HepG2 (cell line): Measurements from ENCODE around the gene ZFP69. TPM values are rescaled to one million over a fixed set of nuclear protein-coding genes. Genes with fewer than 3 reads are reported as not detected.
A peak's percentile ranks its signal among the peaks of the same experiment; 100 is the strongest.

ENCODE experiments used
- ARID2 ChIP-seq: sonication (generic); formaldehyde crosslinking; IDR thresholded peaks from 2 replicates; pipeline ENCODE4 v1.8.1; 2022; ENCODE audit warnings: mild to moderate bottlenecking, missing genetic modification reagents, borderline replicate concordance
- CREM ChIP-seq, 2 experiments: sonication (generic) in 1 of 2; formaldehyde crosslinking in 1 of 2; IDR thresholded peaks; 2 replicates each; pipeline versions ENCODE4 v1.4.0 to v1.6.1; 2016 to 2020; ENCODE audit warnings: antibody characterized with exemption in 1 of 2, mild to moderate bottlenecking in 1 of 2, missing genetic modification reagents in 1 of 2
- FOXK1 ChIP-seq: sonication (generic); formaldehyde crosslinking; IDR thresholded peaks from 2 replicates; pipeline ENCODE4 v1.4.0; 2020; ENCODE audit warnings: low read depth, missing genetic modification reagents, borderline replicate concordance
- GLMP ChIP-seq: sonication (generic); formaldehyde crosslinking; IDR thresholded peaks from 2 replicates; pipeline ENCODE4 v1.9.0; 2021; ENCODE audit warnings: missing genetic modification reagents, mild to moderate bottlenecking, borderline replicate concordance
- HNF4A ChIP-seq: sonication (generic); formaldehyde crosslinking; IDR thresholded peaks from 2 replicates; pipeline ENCODE4 v1.4.0; 2020; ENCODE audit warnings: missing genetic modification reagents
- HNRNPLL ChIP-seq: fragments of 200-400 bp; formaldehyde crosslinking; IDR thresholded peaks from 2 replicates; pipeline ENCODE4 v1.6.1; 2017; ENCODE audit warnings: mild to moderate bottlenecking, low read depth, low read length; ENCODE audit not compliant: poor library complexity, severe bottlenecking
- MLX ChIP-seq: IDR thresholded peaks from 2 replicates; pipeline ENCODE4 v1.6.1; 2016
- NFE2 ChIP-seq: sonication (generic); formaldehyde crosslinking; IDR thresholded peaks from 2 replicates; pipeline ENCODE4 v1.4.0; 2020; ENCODE audit warnings: missing genetic modification reagents
- PCBP2 ChIP-seq: fragments of 200-400 bp; formaldehyde crosslinking; optimal IDR thresholded peaks from 2 replicates; pipeline ENCODE3; 2018; ENCODE audit warnings: low read length, low read depth; ENCODE audit not compliant: poor library complexity, severe bottlenecking
- PRMT3 ChIP-seq: sonication (generic); formaldehyde crosslinking; IDR thresholded peaks from 2 replicates; pipeline ENCODE4 v1.8.1; 2022; ENCODE audit warnings: low read depth, mild to moderate bottlenecking, moderate library complexity, missing genetic modification reagents, borderline replicate concordance
- RELA ChIP-seq: sonication (generic); formaldehyde crosslinking; IDR thresholded peaks from 2 replicates; pipeline ENCODE4 v1.4.0; 2020; ENCODE audit warnings: missing genetic modification reagents
- TRAFD1 ChIP-seq: sonication (generic); formaldehyde crosslinking; IDR thresholded peaks from 2 replicates; pipeline ENCODE4 v1.5.1; 2020; ENCODE audit warnings: missing genetic modification reagents, mild to moderate bottlenecking, borderline replicate concordance
- ZHX2 ChIP-seq, 2 experiments: sonication (generic) in 1 of 2; formaldehyde crosslinking in 1 of 2; IDR thresholded peaks; 2 replicates each; pipeline versions ENCODE4 v1.6.1 to v1.9.0; 2014 to 2022; ENCODE audit warnings: antibody characterized with exemption in 1 of 2, borderline replicate concordance in 1 of 2, inconsistent platforms in 1 of 2, low read depth in 1 of 2, missing genetic modification reagents in 1 of 2
- ZNF256 ChIP-seq: sonication (generic); formaldehyde crosslinking; conservative IDR thresholded peaks from 2 replicates; pipeline ENCODE4 v1.4.0; 2020; ENCODE audit warnings: missing genetic modification reagents
- ZNF512 ChIP-seq: sonication (generic); formaldehyde crosslinking; IDR thresholded peaks from 2 replicates; pipeline ENCODE4 v1.4.0; 2020; ENCODE audit warnings: mild to moderate bottlenecking, missing genetic modification reagents
- ZNF782 ChIP-seq: sonication (generic); formaldehyde crosslinking; IDR thresholded peaks from 2 replicates; pipeline ENCODE4 v1.4.0; 2020; ENCODE audit warnings: missing genetic modification reagents, mild to moderate bottlenecking, borderline replicate concordance
- polyA plus RNA-seq, 8 experiments: library from polyadenylated mRNA; depleted of rRNA in 3 of 8; stranded (reverse) in 7 of 8; unstranded in 1 of 8; fragments of >200 nt; fragmentation: Illumina TruSeq in 4 of 8; extraction: Trizol in 4 of 8; gene quantifications; 2 replicates each; pipeline versions ENCODE4 v1.2.1 to v1.2.3, GENCODE V29; 2011 to 2016; ENCODE audit warnings: low read depth in 4 of 8, missing spikeins in 1 of 8, mixed read lengths in 1 of 8; ENCODE audit not compliant: insufficient read depth in 1 of 8
- total RNA-seq, 5 experiments: library from RNA; depleted of rRNA; stranded (reverse); fragments of >200 nt; fragmentation: Illumina TruSeq; extraction: Trizol; gene quantifications; 2 replicates each; pipeline ENCODE4 v1.2.3, GENCODE V29; 2016; ENCODE audit warnings: low read depth in 1 of 5

ZFP69 gene
- total and polyA plus RNA-seq, 2 of the 13 experiments (the other 11 are each of a cell fraction or from before 2014, with no cell fraction given), result 2.6 to 5.6 TPM

- TF ChIP-seq ZHX2 (IDR thresholded peaks at IDR 0.05; ENCODE audit: low read depth), result no peak
- TF ChIP-seq ZHX2 (CRISPR knock-in tag; IDR thresholded peaks at IDR 0.05; ENCODE audit: borderline replicate concordance), result 0 out of 2 replicates have a peak, but pooled peaks have one; percentile 59
- no peak for TF ChIP-seq TRAFD1
- no peak for TF ChIP-seq HNF4A (CRISPR knock-in tag)
- no peak for TF ChIP-seq ARID2 (CRISPR knock-in tag)
- no peak for TF ChIP-seq CREM (IDR thresholded peaks at IDR 0.05)
- no peak for TF ChIP-seq CREM (CRISPR knock-in tag; IDR thresholded peaks at IDR 0.05)
- no peak for TF ChIP-seq PRMT3 (CRISPR knock-in tag)
- TF ChIP-seq ZNF256 (CRISPR knock-in tag), result no peak
- TF ChIP-seq FOXK1 (CRISPR knock-in tag), result peak; percentile 69; the same call in 1 of the 2 replicates
- peak; percentile 98 for TF ChIP-seq HNRNPLL
- no peak for TF ChIP-seq PCBP2
- peak; percentile 58; the same call in 1 of the 2 replicates for TF ChIP-seq ZNF782 (CRISPR knock-in tag)
- no peak for TF ChIP-seq NFE2 (CRISPR knock-in tag)
- TF ChIP-seq RELA (CRISPR knock-in tag), result no peak
- TF ChIP-seq GLMP (CRISPR knock-in tag), result no peak
- 0 out of 2 replicates have a peak, but pooled peaks have one; percentile 17 for TF ChIP-seq MLX
- peak; percentile 44; the same call in 1 of the 2 replicates for TF ChIP-seq ZNF512 (CRISPR knock-in tag)
Measured at GRCh38 chr1:40449684-40450494, 27.2 kb upstream of the ZFP69 start, which contains the start of gene ZFP69B (continued).
